HepG2 (cell line): ENCODE results near the gene SOX12. TPM values are rescaled to one million over a fixed set of nuclear protein-coding genes. Genes with fewer than 3 reads are reported as not detected.

Experiments
- CREBL2 ChIP-seq: sonication (generic); formaldehyde crosslinking; IDR thresholded peaks from 2 replicates; pipeline ENCODE4 v1.8.1; 2023; ENCODE audit warnings: missing genetic modification reagents, mild to moderate bottlenecking, borderline replicate concordance
- E2F1 ChIP-seq: sonication (generic); formaldehyde crosslinking; IDR thresholded peaks from 2 replicates; pipeline ENCODE4 v1.5.0; 2020; ENCODE audit warnings: missing genetic modification reagents
- EED ChIP-seq: sonication (generic); formaldehyde crosslinking; IDR thresholded peaks from 2 replicates; pipeline ENCODE4 v1.5.0; 2020; ENCODE audit warnings: mild to moderate bottlenecking, missing genetic modification reagents
- EZH2 ChIP-seq: conservative IDR thresholded peaks from 2 replicates; pipeline ENCODE4 v1.6.1; 2012; ENCODE audit warnings: mild to moderate bottlenecking, low read depth, low read length, moderate library complexity
- FOXP1 ChIP-seq, 2 experiments: fragments of 450-650 bp in 1 of 2; IDR thresholded peaks; 2 replicates each; pipeline ENCODE4 v1.6.1; 2017 to 2018; ENCODE audit warnings: antibody characterized with exemption in 1 of 2
- GATA4 ChIP-seq: sonication (generic); IDR thresholded peaks from 2 replicates; pipeline ENCODE4 v1.6.1; 2016; ENCODE audit warnings: antibody characterized with exemption, low read depth, borderline replicate concordance
- HNRNPH1 ChIP-seq: fragments of 200-400 bp; formaldehyde crosslinking; optimal IDR thresholded peaks from 2 replicates; pipeline ENCODE3; 2017; ENCODE audit warnings: mild to moderate bottlenecking, low read depth, low read length
- ISX ChIP-seq: sonication (generic); formaldehyde crosslinking; conservative IDR thresholded peaks from 2 replicates; pipeline ENCODE4 v1.5.0; 2020; ENCODE audit warnings: missing genetic modification reagents
- KDM2A ChIP-seq: sonication (generic); formaldehyde crosslinking; IDR thresholded peaks from 2 replicates; pipeline ENCODE4 v1.4.0; 2020; ENCODE audit warnings: low read depth, missing genetic modification reagents, borderline replicate concordance
- KLF9 ChIP-seq: IDR thresholded peaks from 2 replicates; pipeline ENCODE4 v1.6.1; 2016; ENCODE audit warnings: low read depth
- MBNL3 ChIP-seq: fragments of 250-450 bp; sonication (Bioruptor Pico); conservative IDR thresholded peaks from 2 replicates; pipeline ENCODE4 v1.8.0; 2022; ENCODE audit warnings: mild to moderate bottlenecking, inconsistent platforms
- NFATC3 ChIP-seq: sonication (generic); formaldehyde crosslinking; IDR thresholded peaks from 2 replicates; pipeline ENCODE4 v1.5.1; 2020; ENCODE audit warnings: mild to moderate bottlenecking, missing genetic modification reagents
- NFIC ChIP-seq: IDR thresholded peaks from 2 replicates; pipeline ENCODE4 v1.6.1; 2012; ENCODE audit warnings: mild to moderate bottlenecking, low read length, inconsistent platforms
- SRY ChIP-seq: sonication (generic); formaldehyde crosslinking; IDR thresholded peaks from 2 replicates; pipeline ENCODE4 v1.8.0; 2022; ENCODE audit warnings: mild to moderate bottlenecking, missing genetic modification reagents
- THYN1 ChIP-seq: sonication (generic); formaldehyde crosslinking; IDR thresholded peaks from 2 replicates; pipeline ENCODE4 v1.8.1; 2023; ENCODE audit warnings: low read depth, mild to moderate bottlenecking, moderate library complexity, missing genetic modification reagents, borderline replicate concordance
- ZFP1 ChIP-seq: IDR thresholded peaks from 2 replicates; pipeline ENCODE4 v1.6.1; 2016
- ZNF230 ChIP-seq: sonication (generic); formaldehyde crosslinking; IDR thresholded peaks from 2 replicates; pipeline ENCODE4 v1.4.0; 2020; ENCODE audit warnings: mild to moderate bottlenecking, missing genetic modification reagents
- ZNF382 ChIP-seq: sonication (generic); formaldehyde crosslinking; IDR thresholded peaks from 2 replicates; pipeline ENCODE4 v1.5.0; 2020; ENCODE audit warnings: missing genetic modification reagents, mild to moderate bottlenecking, borderline replicate concordance
- ZNF530 ChIP-seq: sonication (generic); formaldehyde crosslinking; IDR thresholded peaks from 2 replicates; pipeline ENCODE4 v1.5.0; 2020; ENCODE audit warnings: low read depth, mild to moderate bottlenecking, missing genetic modification reagents
- ZNF547 ChIP-seq: sonication (generic); formaldehyde crosslinking; IDR thresholded peaks from 2 replicates; pipeline ENCODE4 v1.5.1; 2020; ENCODE audit warnings: mild to moderate bottlenecking, missing genetic modification reagents
- polyA plus RNA-seq, 8 experiments: library from polyadenylated mRNA; depleted of rRNA in 3 of 8; stranded (reverse) in 7 of 8; unstranded in 1 of 8; fragments of >200 nt; fragmentation: Illumina TruSeq in 4 of 8; extraction: Trizol in 4 of 8; gene quantifications; 2 replicates each; pipeline versions ENCODE4 v1.2.1 to v1.2.3, GENCODE V29; 2011 to 2016; ENCODE audit warnings: low read depth in 4 of 8, missing spikeins in 1 of 8, mixed read lengths in 1 of 8; ENCODE audit not compliant: insufficient read depth in 1 of 8
- total RNA-seq, 5 experiments: library from RNA; depleted of rRNA; stranded (reverse); fragments of >200 nt; fragmentation: Illumina TruSeq; extraction: Trizol; gene quantifications; 2 replicates each; pipeline ENCODE4 v1.2.3, GENCODE V29; 2016; ENCODE audit warnings: low read depth in 1 of 5
- TF ChIP-seq, protein P1 (sequence below): sonication (generic); formaldehyde crosslinking; IDR thresholded peaks from 2 replicates; pipeline ENCODE4 v1.4.0; 2020; ENCODE audit warnings: mild to moderate bottlenecking, missing genetic modification reagents

SOX12 gene
- total and polyA plus RNA-seq, 2 of the 13 experiments (the other 11 are each of a cell fraction or from before 2014, with no cell fraction given) = 10.0 to 18.7 TPM

- no peak for TF ChIP-seq HNRNPH1
- TF ChIP-seq ZNF530 (CRISPR knock-in tag) = no peak
- TF ChIP-seq CREBL2 (CRISPR knock-in tag) = no peak
- no peak for TF ChIP-seq ISX (CRISPR knock-in tag)
- TF ChIP-seq KDM2A = peak; percentile 88
- no peak for TF ChIP-seq KLF9 (CRISPR knock-in tag)
- TF ChIP-seq ZNF382 (CRISPR knock-in tag) = no peak
- peak; percentile 49; the same call in 1 of the 2 replicates for TF ChIP-seq ZNF230
- peak; percentile 96; the same call in 1 of the 2 replicates for TF ChIP-seq ZFP1 (CRISPR knock-in tag)
- TF ChIP-seq NFIC = peak; percentile 78; the same call in 1 of the 2 replicates
- no peak for TF ChIP-seq E2F1 (CRISPR knock-in tag)
- TF ChIP-seq NFATC3 (CRISPR knock-in tag) = peak; percentile 23; the same call in 1 of the 2 replicates
- TF ChIP-seq, protein P1, sequence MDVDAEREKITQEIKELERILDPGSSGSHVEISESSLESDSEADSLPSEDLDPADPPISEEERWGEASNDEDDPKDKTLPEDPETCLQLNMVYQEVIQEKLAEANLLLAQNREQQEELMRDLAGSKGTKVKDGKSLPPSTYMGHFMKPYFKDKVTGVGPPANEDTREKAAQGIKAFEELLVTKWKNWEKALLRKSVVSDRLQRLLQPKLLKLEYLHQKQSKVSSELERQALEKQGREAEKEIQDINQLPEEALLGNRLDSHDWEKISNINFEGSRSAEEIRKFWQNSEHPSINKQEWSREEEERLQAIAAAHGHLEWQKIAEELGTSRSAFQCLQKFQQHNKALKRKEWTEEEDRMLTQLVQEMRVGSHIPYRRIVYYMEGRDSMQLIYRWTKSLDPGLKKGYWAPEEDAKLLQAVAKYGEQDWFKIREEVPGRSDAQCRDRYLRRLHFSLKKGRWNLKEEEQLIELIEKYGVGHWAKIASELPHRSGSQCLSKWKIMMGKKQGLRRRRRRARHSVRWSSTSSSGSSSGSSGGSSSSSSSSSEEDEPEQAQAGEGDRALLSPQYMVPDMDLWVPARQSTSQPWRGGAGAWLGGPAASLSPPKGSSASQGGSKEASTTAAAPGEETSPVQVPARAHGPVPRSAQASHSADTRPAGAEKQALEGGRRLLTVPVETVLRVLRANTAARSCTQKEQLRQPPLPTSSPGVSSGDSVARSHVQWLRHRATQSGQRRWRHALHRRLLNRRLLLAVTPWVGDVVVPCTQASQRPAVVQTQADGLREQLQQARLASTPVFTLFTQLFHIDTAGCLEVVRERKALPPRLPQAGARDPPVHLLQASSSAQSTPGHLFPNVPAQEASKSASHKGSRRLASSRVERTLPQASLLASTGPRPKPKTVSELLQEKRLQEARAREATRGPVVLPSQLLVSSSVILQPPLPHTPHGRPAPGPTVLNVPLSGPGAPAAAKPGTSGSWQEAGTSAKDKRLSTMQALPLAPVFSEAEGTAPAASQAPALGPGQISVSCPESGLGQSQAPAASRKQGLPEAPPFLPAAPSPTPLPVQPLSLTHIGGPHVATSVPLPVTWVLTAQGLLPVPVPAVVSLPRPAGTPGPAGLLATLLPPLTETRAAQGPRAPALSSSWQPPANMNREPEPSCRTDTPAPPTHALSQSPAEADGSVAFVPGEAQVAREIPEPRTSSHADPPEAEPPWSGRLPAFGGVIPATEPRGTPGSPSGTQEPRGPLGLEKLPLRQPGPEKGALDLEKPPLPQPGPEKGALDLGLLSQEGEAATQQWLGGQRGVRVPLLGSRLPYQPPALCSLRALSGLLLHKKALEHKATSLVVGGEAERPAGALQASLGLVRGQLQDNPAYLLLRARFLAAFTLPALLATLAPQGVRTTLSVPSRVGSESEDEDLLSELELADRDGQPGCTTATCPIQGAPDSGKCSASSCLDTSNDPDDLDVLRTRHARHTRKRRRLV (CRISPR knock-in tag) = peak; percentile 89; the same call in 1 of the 2 replicates
- peak; percentile 54; the same call in 1 of the 2 replicates for TF ChIP-seq EED (CRISPR knock-in tag)
- TF ChIP-seq FOXP1 (IDR thresholded peaks at IDR 0.05) = no peak
- peak; percentile 68 for TF ChIP-seq FOXP1 (CRISPR knock-in tag; IDR thresholded peaks at IDR 0.05)
- TF ChIP-seq SRY (CRISPR knock-in tag) = no peak
- peak; percentile 71 for TF ChIP-seq GATA4
- TF ChIP-seq MBNL3 (CRISPR knock-in tag) = no peak
- no peak for TF ChIP-seq EZH2
- TF ChIP-seq THYN1 (CRISPR knock-in tag) = no peak
- peak; percentile 82; the same call in 1 of the 2 replicates for TF ChIP-seq ZNF547
Observed at GRCh38 chr20:371755-372542, 46.6 kb downstream of the SOX12 start (continued).
